ENCODE measurements around the gene TRIM47.
"Not testable (repeated sequence)": the region's sequence is repeated elsewhere in the genome, so short reads cannot be mapped to it uniquely, and the experiment has no call there.

TRIM47 gene

DNA sequence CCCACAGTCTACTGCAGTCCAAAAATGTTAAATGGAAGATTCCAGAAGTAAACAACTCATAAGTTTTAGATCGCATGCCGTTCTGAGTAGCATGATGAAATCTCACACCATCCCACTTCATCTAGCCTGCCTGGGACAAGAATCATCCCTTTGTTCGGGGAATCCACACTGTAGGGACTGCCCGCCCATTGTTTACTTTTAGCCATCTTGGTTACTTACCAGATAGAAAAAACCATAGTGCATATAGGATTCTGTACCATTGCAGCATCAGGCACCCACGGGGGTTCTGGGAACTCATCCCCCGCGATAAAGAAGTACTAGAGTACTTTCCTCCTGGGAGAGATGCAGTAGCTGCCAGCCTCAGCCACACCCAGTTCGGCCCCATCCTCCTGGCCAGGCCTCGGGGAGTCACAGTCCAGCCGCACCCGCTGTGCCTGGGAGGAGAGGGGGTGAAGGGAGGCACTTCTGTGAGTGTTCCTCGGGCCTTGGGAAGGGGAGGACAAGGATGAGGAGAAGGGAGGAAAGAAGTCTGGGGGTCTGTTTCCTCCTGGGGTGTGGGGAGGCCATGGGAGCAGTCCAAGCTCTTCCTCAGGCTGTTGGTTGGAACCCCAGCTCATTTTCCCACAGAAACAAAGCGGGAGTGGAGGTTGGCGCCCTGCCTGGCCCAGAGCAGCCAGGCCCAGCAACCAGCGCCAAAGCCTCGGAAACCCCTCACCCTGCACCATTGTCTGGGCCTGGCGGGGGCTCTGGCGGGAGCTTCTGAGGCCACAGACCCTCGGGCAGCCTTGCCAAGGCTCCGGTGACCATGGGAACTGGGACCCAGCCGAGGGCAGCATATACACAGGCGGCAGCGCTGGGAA, 8.9 kb downstream of the TRIM47 start:
- DNase-seq (ENCODE audit: low read depth), result peak; percentile 88

DNA sequence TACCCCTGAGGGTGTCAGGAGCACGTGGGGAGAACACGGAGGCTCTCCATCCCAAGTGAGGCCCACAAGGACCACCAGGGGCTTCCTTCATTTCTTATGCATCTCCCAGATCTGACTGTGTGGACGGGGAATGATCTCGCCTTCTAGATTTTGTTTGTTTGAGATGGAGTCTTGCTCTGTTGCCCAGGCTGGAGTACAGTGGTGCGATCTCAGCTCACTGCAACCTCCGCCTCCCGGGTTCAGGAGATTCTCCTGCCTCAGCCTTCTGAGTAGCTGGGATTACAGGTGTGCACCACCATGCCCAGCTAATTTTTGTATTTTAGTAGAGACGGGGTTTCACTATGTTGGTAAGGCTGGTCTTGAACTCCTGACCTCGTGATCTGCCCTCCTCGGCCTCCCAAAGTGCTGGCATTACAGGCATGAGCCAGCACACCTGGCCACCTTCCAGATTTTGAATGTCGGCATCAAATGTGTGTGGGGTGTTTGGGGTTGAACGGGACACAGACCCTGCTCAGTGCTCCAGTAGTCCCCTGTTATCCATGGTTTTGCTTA, 9.6 kb downstream of the TRIM47 start:
- DNase-seq (ENCODE audit: low read depth), result not testable (repeated sequence)

DNA sequence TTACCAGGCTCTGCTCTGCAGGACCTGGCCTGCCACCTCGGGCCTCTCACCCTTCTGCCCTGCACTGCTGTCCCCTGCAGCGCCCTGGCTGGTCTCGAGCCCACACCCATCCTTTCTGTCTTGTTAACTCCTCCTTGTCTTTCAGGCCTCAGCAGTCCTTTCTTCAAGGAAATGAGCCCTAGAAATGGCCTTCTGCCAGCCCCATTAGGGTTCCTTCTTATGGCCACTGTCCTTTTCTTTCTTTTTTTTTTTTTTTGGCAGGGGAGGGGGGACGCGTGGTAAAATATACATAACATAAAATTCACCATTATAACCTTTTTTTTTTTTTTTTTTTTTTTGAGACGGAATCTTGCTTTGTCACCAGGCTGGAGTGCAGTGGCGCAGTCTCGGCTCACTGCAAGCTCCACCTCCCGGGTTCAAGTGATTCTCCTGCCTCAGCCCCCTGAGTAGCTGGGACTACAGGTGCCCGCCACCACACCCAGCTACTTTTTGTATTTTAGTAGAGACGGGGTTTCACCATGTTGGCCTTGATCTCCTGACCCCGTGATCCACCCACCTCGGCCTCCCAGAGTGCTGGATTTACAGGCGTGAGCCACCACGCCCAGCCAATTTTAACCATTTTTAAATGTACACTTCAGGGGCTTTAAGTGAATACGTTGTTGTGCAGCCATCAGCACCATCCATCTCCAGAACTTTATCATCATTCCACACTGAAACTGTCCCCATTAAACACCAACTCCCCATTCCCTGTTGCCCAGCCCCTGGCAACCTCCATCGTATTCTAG, 12.8 kb downstream of the TRIM47 start:
- DNase-seq (ENCODE audit: low read depth), result not testable (repeated sequence)

DNA sequence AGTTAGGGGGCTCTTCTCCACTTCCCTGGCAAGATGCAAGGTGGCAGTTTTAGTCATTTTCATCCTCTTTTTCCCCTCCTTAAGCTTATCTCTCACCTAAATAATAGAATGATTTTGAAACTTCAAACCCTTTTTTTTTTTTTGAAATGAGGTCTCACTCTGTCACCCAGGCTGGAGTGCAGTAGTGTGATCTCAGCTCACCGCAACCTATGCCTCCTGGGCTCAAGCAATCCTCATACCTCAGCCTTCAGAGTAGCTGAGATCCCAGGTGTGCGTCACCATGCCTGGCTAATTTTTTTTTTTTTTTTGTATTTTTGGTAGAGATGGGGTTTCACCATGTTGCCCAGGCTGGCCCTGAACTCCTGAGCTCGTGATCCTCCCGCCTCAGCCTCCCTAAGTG, 13.5 kb downstream of the TRIM47 start:
- not testable (repeated sequence) for DNase-seq (ENCODE audit: low read depth)

DNA sequence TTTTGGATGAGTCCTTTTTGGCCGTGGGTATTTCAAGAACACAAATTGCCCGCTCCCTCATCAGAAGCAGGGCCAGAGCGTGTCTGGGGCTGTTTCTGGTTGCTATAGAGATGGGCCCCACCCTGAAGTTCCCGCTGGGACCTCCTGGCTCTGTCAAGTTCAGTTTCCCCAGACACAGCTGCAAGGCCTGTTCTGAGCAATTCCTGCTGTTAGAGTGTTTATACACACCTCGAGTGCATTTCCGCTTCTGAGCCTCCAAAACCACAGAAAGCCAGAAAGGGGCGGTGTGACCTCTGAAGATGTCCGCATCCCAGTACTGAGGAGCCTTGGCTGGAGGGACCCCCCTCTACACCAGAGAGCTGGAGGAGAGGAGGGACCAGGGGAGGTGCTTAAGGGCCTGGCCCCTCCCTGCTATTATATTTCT, 13.9 kb downstream of the TRIM47 start:
- DNase-seq (ENCODE audit: low read depth), result peak; percentile 83

DNA sequence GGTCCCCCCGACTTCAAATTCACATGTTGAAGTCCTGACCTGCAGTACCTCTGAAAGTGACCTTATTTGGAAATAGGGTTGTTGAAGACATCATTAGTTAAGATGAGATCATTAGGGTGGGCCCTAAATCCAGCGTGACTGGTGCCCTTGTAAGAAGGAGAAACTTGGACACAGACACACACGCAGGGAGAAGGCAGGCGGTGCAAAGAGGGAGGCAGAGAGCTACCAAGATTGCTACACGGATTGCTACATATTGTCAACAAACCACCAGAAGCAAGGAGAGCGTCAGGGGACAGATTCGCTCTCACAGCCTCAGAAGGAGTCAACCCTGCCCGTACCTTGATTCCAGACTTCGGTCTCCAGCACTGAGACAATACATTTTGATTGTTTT, 16.5 kb downstream of the TRIM47 start:
- DNase-seq (ENCODE audit: low read depth), result no peak

DNA sequence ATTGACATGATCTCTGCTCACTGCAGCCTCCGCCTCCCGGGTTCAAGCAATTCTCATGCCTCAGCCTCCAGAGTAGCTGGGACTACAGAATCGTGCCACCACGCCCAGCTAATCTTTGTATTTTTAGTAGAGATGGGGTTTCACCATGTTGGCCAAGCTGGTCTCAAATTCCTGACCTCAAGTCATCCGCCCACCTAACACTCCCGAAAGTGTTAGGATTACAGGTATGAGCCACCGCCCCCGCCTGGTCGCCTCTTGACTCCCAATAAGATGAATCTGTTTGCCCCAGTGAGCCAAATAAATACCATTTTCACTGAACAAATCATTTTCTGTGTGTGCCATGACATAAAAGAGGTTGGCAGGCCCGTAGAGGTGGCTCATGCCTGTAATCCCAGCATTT, 19.0 kb downstream of the TRIM47 start:
- not testable (repeated sequence) for DNase-seq (ENCODE audit: low read depth)

DNA sequence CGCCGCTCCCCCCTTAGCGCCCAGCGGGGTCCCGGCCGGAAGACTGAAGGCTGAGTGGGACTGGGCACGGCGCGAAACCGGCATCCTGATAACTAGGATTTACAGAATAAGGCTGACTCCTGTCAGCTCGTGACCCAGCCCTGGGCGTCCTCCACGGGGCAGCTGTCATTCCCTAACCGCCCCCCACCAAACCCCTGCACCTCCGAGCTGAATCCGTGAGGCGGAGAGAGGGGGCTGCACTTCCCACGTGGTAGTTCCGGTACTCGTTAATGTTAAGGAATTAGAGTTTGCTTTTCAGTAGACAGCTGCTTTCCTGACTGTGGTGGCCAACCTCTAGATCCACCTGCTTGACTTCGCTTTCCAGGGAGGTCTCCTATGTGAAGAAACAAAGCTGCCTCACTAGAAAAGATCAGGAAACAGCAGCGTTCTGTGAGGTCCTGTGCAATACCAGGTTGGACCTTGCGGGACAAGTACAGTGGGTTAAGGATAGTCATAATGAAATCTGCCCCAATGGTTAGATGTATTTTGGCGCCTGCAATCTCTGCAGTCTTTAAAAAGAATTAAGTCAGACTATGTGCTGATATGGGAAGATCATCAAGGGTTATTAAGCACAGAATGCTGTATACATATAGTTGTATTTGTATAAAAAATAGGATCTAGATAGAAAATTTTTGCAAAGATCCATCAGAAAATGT, 22.2 kb downstream of the TRIM47 start:
- DNase-seq (ENCODE audit: low read depth), result no peak

DNA sequence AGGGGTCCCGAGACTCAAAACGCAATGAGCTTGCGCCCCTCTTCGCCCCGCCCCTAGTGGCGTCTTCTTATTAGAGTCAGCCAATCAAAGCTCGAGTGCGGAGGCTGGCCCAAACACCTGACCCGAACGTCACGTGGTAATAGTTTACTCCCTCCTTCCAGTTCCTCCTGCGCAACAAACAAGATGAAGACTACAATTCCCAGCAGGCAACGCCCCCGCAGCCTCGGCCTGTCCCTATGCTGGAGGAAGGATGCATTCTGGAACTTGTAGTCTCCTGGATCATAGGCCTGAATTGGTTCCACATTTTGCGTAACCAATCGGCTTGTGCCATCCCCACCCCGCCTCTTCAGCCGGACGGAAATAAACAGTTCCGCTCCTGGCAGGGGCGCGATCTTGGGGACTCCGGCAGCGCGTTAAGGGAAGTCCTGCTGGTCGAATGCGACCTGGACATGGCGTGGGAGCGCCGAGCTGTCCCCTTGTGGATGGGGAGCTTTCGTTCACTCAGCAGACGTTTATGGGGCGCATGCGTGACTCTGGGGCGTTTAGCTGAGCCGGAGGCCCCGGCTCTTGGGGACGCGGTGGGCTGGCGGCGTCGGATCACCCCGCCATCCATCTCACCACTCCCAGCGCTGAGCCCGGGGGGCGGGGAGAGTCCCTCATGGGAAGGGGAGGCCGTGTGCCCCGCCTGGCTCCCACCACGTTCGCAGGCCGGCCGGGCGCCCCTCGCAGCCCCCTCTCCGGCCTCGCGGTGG, 22.9 kb downstream of the TRIM47 start, which contains the start of gene WBP2:
TSS of gene WBP2 (minus strand) at position 26 of the 752 bp plus-strand sequence. CDS start 38 bp downstream, outside the sequence.
- DNase-seq (ENCODE audit: low read depth), result peak; percentile 100

DNA sequence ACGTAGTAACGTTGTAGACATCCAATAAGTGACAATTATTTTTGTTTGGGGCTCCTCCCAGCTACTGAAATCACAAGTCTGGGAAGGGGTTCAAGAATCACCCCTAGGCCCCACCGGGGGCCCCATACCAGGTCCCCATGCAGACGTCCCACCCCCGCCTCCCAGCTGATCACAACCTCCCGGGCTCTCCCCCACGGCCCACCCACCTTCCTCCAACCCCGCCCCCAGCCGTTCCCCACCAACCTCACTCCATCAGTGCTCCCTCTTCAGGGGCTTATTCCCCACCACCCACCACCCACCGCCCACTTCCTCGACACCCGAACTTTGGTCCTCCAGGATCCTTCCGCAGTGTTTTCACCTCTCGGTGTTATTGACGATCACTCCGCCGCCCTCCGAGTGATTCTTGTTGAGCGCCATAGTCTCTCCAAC, 23.5 kb downstream of the TRIM47 start:
- no peak for DNase-seq (ENCODE audit: low read depth)

DNA sequence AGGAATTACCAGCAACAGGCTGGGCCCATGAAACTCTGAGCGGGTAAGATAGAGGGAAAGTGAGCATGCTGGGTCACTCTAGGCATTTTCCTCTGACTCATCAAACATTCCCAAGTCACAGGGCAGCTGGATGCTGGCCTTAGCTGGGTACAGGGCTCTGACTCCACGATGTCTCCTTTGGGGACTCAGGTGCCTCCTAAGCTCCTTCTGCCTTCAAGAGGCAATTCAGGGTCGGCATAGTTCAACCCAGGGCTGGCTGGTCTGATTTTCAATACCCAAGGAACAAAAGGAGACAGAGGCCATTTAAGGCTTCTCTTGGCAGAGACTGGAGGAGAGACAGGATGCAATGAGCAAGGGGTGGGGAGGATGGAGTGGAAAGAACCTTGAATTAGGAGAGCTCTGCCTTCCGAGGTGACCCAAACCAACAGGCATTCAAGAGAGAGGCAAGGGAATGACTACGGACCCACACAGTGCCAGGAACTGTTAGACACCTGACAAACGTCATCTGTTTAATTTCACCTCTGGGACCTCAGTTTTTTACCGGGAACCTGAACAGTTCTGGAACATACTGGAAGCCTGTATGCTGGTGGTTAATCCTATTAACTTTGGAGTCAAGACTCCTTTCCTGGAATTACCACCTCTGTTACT, 24.2 kb downstream of the TRIM47 start:
- peak; percentile 62 for DNase-seq (ENCODE audit: low read depth)

DNA sequence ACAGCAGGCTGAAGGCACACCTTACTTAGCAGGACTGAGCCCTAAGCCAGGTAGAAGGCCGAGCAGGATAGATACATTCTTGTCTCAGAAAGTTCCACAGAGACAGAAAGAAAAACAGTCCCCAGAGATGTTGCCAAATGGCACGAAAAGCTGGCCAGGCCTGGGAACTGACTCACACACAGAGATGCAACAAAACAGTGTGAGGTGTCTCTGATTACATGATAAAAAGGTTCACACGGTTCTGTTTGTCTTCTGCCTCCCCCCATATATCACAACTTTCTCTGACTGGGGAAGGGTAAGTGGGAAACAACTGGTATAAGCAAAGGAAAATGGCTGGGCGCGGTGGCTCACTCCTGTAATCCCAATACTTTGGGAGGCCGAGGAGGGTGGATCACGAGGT, 24.9 kb downstream of the TRIM47 start:
- DNase-seq (ENCODE audit: low read depth), result peak; percentile 59

DNA sequence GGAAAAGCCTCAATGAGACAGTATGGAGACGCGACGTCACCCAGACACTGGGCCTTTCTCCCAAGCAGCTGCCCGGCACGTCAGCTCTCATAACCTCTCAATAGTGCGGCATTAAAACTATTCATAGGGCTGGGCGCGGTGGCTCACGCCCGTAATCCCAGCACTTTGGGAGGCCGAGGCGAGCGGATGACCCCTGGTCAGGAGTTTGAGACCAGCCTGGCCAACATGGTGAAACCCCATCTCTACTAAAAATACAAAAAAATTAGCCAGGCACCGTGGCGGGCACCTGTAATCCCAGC, 26.7 kb downstream of the TRIM47 start:
- not testable (repeated sequence) for DNase-seq (ENCODE audit: low read depth)

DNA sequence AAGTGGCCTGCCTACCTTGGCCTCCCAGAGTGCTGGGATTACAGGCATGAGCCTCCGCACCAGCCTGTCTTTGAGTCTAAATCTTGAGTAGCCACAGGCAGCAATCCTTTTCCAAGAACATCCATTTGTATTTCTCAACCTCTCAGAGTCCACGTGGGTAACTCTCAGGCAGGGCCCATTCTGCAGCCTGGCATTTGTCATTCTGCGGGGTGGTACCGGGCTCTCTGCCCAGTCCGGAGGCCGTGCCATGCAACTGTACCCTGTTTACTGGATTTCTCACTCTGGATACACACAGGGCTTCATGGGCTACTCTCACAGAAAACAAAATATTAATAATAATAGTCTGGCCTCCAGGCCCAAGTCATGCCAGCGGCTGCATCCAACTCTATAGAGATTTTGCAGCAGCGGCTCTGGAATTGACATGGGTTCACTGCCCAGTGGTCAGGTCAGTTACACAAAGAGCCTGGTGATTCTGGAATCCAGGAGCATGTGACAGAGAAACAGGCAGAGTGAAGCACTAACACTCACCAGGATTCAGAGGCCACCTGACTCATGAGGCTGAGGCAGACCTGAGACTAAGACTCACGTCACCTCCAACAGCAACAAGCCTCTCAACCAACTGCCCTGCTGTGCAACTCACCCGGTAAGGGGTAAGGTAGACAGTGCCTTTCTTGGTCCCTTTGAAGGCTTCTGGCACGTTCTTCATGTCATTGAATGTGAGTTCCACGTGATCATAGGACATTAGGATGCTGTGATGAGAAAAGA, 27.3 kb downstream of the TRIM47 start:
- DNase-seq (ENCODE audit: low read depth), result peak; percentile 69

DNA sequence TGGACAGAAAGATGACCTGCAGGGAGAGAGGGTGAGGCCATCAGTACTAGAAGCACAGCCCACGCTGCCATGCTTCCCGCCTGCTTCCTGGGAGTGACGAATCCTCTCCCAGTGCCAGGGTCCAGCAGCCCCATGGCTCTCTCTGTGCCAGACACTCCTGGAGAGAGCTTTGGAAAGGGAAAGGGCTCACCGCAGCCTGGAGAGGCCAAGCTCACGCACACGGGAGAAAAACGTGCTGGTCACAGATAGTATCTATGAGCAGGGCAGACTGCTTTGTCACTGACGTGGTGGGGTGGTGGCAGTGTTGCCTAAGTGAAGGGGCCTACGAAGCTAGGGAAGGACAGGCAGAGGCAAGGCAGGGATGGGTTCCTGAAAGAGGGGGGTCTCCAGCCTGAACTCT, 28.7 kb downstream of the TRIM47 start:
- DNase-seq (ENCODE audit: low read depth), result no peak

DNA sequence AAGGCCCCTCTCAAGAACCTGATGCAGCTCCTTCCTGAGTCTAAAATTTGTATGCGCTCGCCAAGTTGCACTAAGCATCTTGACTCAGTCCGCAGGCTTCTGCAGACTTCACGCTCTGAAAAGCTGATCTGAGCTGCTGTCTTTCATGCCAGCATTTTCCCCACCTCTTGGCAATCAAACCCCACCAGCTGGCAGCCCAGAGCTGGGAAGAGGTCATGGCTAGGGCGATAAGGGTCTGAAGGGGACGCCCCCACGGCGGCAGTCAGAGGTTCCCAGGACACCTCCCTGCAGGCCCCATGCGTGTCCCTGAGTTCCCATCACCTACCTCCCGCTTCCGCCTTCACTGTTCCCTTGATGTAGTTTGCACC, 29.1 kb downstream of the TRIM47 start:
- DNase-seq (ENCODE audit: low read depth), result no peak

DNA sequence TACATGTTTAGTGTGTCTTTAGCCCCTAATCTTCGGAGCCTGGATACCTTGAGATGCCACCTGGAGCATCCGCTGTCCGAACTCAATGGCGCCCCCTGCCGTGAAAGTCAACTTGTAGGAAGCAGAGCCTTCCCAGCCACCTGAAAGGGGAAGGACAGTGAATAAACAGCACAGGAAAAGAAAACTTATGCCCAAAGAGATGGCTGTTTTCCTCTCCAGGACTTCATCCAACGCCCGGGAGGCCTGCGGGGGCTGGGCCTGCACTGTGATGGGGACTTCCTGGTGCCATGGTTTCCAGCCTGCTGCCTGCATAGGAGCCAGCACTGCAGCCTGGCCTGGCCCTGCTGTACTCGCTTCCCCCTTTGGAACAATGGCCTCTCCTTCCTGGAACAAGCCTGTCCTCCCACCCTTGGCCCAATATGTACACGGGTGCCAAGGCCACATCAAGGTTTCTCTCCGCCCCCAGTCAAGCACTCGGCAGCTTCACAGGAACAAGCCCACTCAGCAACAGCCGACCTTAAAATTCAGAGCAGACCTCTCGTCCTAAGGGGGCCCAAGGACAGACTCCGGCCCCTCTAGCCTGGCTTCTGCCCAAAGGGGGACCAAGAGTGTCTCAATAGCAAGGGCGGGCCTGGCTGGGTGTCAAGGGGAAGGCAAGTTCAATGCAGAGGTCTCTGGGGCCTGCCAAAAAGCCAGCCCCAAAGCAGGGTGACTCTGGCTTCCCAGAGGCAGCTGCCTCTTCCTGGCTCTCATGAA, 29.7 kb downstream of the TRIM47 start:
- DNase-seq (ENCODE audit: low read depth), result no peak

DNA sequence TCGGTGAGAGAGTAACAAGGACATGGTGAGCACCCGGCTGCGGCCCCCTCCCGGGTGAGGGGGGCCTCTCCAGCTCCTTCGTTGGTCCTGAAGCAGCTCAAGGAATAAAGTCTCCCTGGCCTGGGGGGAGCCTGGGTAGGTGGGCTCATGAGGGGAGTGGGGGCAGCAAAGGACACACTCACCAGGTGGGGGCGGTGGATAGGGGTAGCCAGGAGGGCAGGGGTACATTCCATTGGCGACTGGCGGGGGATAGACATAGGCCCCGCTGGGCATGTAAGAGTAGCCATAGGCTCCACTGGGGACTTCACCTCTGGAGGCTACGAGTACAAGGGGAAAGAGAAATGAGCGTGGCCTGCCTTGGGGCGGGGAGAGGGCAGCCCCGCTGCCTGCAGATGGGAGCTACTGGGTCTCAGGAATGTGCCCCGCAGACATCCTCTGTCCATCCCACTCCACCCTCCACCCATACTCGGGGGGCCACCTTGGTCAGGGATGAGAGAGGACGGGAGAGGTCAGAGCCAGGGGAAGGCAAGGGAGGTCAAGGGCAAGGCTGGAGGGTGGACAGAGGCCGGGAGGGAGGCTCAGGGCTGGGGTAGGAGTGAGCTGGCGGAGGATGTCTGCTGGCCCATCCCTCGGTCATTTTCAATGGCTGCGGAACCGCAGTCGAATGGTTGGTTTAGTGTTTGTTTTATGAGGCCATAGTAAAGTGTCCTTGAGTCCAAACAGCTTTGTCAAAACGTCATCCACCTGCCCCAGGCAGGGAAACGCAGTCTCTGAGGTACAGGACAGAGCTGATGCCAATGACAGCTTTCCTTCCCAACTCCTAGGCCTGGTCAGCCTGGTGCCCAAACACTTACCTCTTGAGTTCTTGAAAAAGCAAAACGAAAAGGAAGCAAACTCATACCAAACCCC, 30.5 kb downstream of the TRIM47 start:
- no peak for DNase-seq (ENCODE audit: low read depth)

Data from fibroblast of gingiva (primary cell).